B cell (primary cell): ENCODE measurements around the gene CMTM1. TPM values are rescaled to one million over a fixed set of nuclear protein-coding genes. Genes with fewer than 3 reads are reported as not detected.

ENCODE experiments used
- ATAC-seq: fragments of 200-7000 bp; cut with Tn5 transposase; one replicate; pipeline ENCODE4 v1.10.0; 2021; ENCODE audit warnings: low read depth, mild to moderate bottlenecking, moderate number of reproducible peaks, moderate library complexity
- CTCF ChIA-PET: fragments of 350-600 bp; sonication (Branson Sonifier 250); formaldehyde crosslinking; loops from one replicate; lab custom pipeline; 2021; ENCODE audit warnings: antibody characterized with exemption, inconsistent platforms; lab: Charles Lee
- POLR2A ChIA-PET: fragments of 350-600 bp; sonication (Branson Sonifier 250); formaldehyde crosslinking; loops from one replicate; lab custom pipeline; 2021; ENCODE audit warnings: antibody characterized with exemption; lab: Charles Lee
- DNase-seq: peaks from one replicate; pipeline ENCODE4 v3.0.0; 2013
- H2AFZ ChIP-seq: 2 replicates; pipeline ENCODE4 v1.6.1; 2012; ENCODE audit warnings: mild to moderate bottlenecking, low read depth, low read length; ENCODE audit not compliant: insufficient read depth, poor library complexity, severe bottlenecking
- H3K27ac ChIP-seq, 2 donors: 1 replicate in 1 of 2; 2 replicates in 1 of 2; pipeline ENCODE4 v1.5.1; 2012 to 2013; ENCODE audit warnings: low read length in 2 of 2, mild to moderate bottlenecking in 2 of 2, moderate library complexity in 1 of 2
- H3K27me3 ChIP-seq, 4 experiments: fragments of 200-600 bp in 1 of 4; sonication (generic) in 1 of 4; replicated peaks in 1 of 4; 1 replicate in 2 of 4; 2 replicates in 2 of 4; pipeline versions ENCODE4 v1.6.1 to v1.7.0; 2013 to 2016; ENCODE audit warnings: low read length in 3 of 4, mild to moderate bottlenecking in 2 of 4, mixed read lengths in 1 of 4, moderate library complexity in 1 of 4; ENCODE audit not compliant: insufficient read depth in 4 of 4, control insufficient read depth in 3 of 4; ENCODE audit errors: control extremely low read depth in 1 of 4
- H3K36me3 ChIP-seq, 2 experiments: replicated peaks in 1 of 2; 1 replicate in 1 of 2; 2 replicates in 1 of 2; pipeline versions ENCODE4 v1.6.1 to v1.7.1; 2013; ENCODE audit warnings: low read length in 1 of 2; ENCODE audit not compliant: insufficient read depth in 2 of 2, control insufficient read depth in 1 of 2; ENCODE audit errors: control extremely low read depth in 1 of 2, extremely low read depth in 1 of 2
- H3K4me1 ChIP-seq, 2 donors: fragments of 200-600 bp in 1 of 2; sonication (generic) in 1 of 2; 1 replicate in 1 of 2; 2 replicates in 1 of 2; pipeline versions ENCODE4 v1.5.1 to v1.6.1; 2013 to 2017; ENCODE audit warnings: low read length in 2 of 2; ENCODE audit not compliant: control insufficient read depth in 2 of 2, insufficient read depth in 2 of 2
- H3K4me2 ChIP-seq: replicated peaks from 2 replicates; pipeline ENCODE3; 2012; ENCODE audit warnings: mild to moderate bottlenecking, low read depth, low read length; ENCODE audit not compliant: poor library complexity, severe bottlenecking
- H3K4me3 ChIP-seq, 5 experiments: fragments of 200-600 bp in 1 of 5; sonication (generic) in 1 of 5; 1 replicate in 3 of 5; 2 replicates in 2 of 5; pipeline versions ENCODE4 v1.5.1 to v1.7.0; 2011 to 2016; ENCODE audit warnings: low read length in 4 of 5, mild to moderate bottlenecking in 4 of 5, low read depth in 2 of 5, control low read depth in 1 of 5, moderate library complexity in 1 of 5; ENCODE audit not compliant: insufficient read depth in 1 of 5; ENCODE audit errors: control extremely low read depth in 1 of 5, extremely low read depth in 1 of 5
- H3K79me2 ChIP-seq: fragments of 200-600 bp; sonication (generic); one replicate; pipeline ENCODE4 v1.6.0; 2016; ENCODE audit warnings: low read length; ENCODE audit not compliant: control insufficient read depth, insufficient read depth
- H3K9ac ChIP-seq: fragments of 200-600 bp; sonication (generic); 2 replicates; pipeline ENCODE4 v1.6.1; 2017; ENCODE audit warnings: mild to moderate bottlenecking, low read length, moderate library complexity
- H3K9me3 ChIP-seq, 3 donors: one replicate each; pipeline versions ENCODE4 v1.6.1 to v1.7.1; 2013; ENCODE audit warnings: low read length in 2 of 3; ENCODE audit not compliant: control insufficient read depth in 2 of 3, insufficient read depth in 1 of 3; ENCODE audit errors: control extremely low read depth in 1 of 3
- H4K20me1 ChIP-seq: 2 replicates; pipeline ENCODE4 v1.6.0; 2012; ENCODE audit warnings: mild to moderate bottlenecking, low read length; ENCODE audit not compliant: insufficient read depth, control insufficient read depth, poor library complexity, severe bottlenecking
- H3K27ac Mint-ChIP-seq: one replicate; pipeline ENCODE4 v1.8.0; 2021; ENCODE audit warnings: mixed read lengths
- H3K27me3 Mint-ChIP-seq: one replicate; pipeline ENCODE4 v1.8.0; 2021; ENCODE audit warnings: mixed read lengths
- H3K4me1 Mint-ChIP-seq: one replicate; pipeline ENCODE4 v1.8.0; 2021; ENCODE audit warnings: mixed read lengths
- H3K4me3 Mint-ChIP-seq: one replicate; pipeline ENCODE4 v1.8.0; 2021; ENCODE audit warnings: mixed read lengths
- H3K9me3 Mint-ChIP-seq: one replicate; pipeline ENCODE4 v1.8.0; 2022; ENCODE audit warnings: mixed read lengths; ENCODE audit not compliant: insufficient read depth
- EZH2 ChIP-seq: IDR thresholded peaks from 2 replicates; pipeline ENCODE4 v1.6.1; 2012; ENCODE audit warnings: borderline replicate concordance, low read depth, mild to moderate bottlenecking, moderate library complexity, low read length; ENCODE audit not compliant: insufficient read depth, poor library complexity, severe bottlenecking
- WGBS: methylation state at CpG from one replicate; pipeline ENCODE4 v1.1.5; 2013; ENCODE audit warnings: missing lambda C conversion rate; ENCODE audit not compliant: insufficient coverage; 5-methylcytosine and 5-hydroxymethylcytosine counted together
- intact Hi-C: fragments of 100-400 bp; cut with micrococcal nuclease; formaldehyde crosslinking; loops from one replicate; pipeline ENCODE4 v1.10.0; 2022
- polyA plus RNA-seq: library from polyadenylated mRNA; depleted of rRNA; stranded (reverse); fragments of >200 nt; gene quantifications from 2 replicates; pipeline ENCODE4 v1.2.3, GENCODE V29; 2012
- total RNA-seq, 2 donors: library from RNA; stranded (reverse); fragments of 120-200 nt in 1 of 2; gene quantifications; 1 replicate in 1 of 2; 2 replicates in 1 of 2; pipeline versions ENCODE4 v1.2.3 to v1.2.4, GENCODE V29; 2013 to 2022
- TF ChIP-seq, protein P1 (sequence below): fragments of 200-600 bp; IDR thresholded peaks from one replicate; pipeline ENCODE4 v1.8.0; 2022; ENCODE audit warnings: antibody characterized with exemption, mild to moderate bottlenecking

Gene CMTM1
- total and polyA plus RNA-seq, 2 donors (not counting 1 experiment from before 2014, with no cell fraction given) = 1.6 to 5.9 TPM

DNA sequence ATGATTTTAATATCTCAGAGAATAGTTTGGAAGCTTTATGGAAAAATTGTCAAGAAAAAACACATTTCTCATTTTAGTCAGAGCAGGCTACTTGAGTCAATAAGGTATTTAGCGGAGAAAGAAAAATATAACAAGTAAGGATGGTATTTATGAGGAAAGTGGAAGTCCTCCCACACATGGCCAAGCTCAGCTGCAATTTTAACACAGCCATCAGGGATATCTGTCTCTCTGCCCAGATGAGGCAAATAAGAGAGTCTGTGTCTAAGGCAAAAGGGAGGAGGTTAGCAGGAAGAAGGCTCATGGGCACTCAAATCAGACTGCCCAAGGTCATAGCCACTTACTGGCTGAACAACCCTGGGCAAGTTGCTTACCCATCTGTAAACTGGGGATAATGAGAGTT is 7.8 kb downstream of the CMTM1 start:
- Histone ChIP-seq H3K36me3 (no peaks in the 10 kb centered on the region), H3K4me3 (no peak overlapping the region), H3K79me2 (no peaks in the 10 kb centered on the region), H4K20me1 (peaks cover 10% of the 10 kb centered on the region), H3K4me1 (peaks cover 8 to 14% of the 10 kb centered on the region in 2 donors), H3K27me3 (peaks cover 0 to 23% (median 19%) of the 10 kb centered on the region in 4 experiments), H3K4me2 (no peak overlapping the region), H3K27ac (no peak overlapping the region), H2AFZ (no peak overlapping the region), H3K9me3 (peaks cover 0 to 2% (median 0%) of the 10 kb centered on the region in 3 donors), H3K9ac (no peak overlapping the region)
- ChIA-PET POLR2A (no interaction called here), CTCF (interaction anchor here (0.7 kb wide), 1 partner anchor 93 kb away, joined by 3 read pairs; no protein-coding TSS in a partner anchor)
- intact Hi-C loops = no loop called here
- Mint-ChIP-seq H3K27ac (no peak overlapping the region), H3K4me1 (peaks cover 10% of the 10 kb centered on the region), H3K4me3 (no peak overlapping the region), H3K27me3 (peaks cover 25% of the 10 kb centered on the region), H3K9me3 (no peaks in the 10 kb centered on the region)
- DNase-seq = no peak
- WGBS = no CpG with 5 or more reads among the region's 1 CpG
- no peak for ATAC-seq
- TF ChIP-seq, protein P1, sequence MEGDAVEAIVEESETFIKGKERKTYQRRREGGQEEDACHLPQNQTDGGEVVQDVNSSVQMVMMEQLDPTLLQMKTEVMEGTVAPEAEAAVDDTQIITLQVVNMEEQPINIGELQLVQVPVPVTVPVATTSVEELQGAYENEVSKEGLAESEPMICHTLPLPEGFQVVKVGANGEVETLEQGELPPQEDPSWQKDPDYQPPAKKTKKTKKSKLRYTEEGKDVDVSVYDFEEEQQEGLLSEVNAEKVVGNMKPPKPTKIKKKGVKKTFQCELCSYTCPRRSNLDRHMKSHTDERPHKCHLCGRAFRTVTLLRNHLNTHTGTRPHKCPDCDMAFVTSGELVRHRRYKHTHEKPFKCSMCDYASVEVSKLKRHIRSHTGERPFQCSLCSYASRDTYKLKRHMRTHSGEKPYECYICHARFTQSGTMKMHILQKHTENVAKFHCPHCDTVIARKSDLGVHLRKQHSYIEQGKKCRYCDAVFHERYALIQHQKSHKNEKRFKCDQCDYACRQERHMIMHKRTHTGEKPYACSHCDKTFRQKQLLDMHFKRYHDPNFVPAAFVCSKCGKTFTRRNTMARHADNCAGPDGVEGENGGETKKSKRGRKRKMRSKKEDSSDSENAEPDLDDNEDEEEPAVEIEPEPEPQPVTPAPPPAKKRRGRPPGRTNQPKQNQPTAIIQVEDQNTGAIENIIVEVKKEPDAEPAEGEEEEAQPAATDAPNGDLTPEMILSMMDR = no peak
- TF ChIP-seq EZH2 = no peak

DNA sequence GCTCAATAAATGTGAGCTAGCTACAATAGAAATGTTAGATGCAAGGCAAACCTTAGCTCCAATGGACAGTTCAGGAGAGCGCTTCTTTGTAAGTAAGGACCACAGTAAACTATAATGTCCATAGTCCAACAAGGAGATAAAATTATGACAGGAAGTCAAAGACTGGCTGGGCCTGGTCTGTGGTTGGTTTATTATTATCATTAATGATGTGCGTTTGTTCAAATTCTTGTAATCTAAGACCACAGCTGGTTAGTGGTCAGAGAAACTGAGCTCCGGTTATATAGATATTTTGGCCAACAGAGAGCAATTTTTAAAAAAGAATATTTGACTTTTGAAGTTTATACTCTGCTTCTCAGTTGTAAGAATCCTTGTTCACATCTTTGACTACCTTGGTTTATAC is 8.3 kb downstream of the CMTM1 start:
- intact Hi-C loops = no loop called here
- Mint-ChIP-seq H3K27me3 (peaks cover 27% of the 10 kb centered on the region), H3K4me3 (no peak overlapping the region), H3K4me1 (peaks cover 10% of the 10 kb centered on the region), H3K27ac (no peak overlapping the region), H3K9me3 (no peaks in the 10 kb centered on the region)
- no peak for DNase-seq
- H3K36me3 ChIP-seq = no peaks in the 10 kb centered on the region
- no peak for TF ChIP-seq EZH2
- TF ChIP-seq, protein P1 = no peak
- H2AFZ ChIP-seq = no peak overlapping the region
- no peak for ATAC-seq
- H3K4me3 ChIP-seq = no peak overlapping the region
- WGBS = 100% methylated on average over 1 of the region's 3 CpGs
- CTCF ChIA-PET = interaction anchor here (0.7 kb wide), 1 partner anchor 93 kb away, joined by 3 read pairs; no protein-coding TSS in a partner anchor
- no peak overlapping the region for H3K27ac ChIP-seq
- POLR2A ChIA-PET = interaction anchor here (0.5 kb wide), 1 partner anchor 70 kb away, joined by 9 read pairs; no protein-coding TSS in a partner anchor
- peaks cover 6% of the 10 kb centered on the region for H4K20me1 ChIP-seq
- H3K27me3 ChIP-seq = peaks cover 0 to 28% (median 23%) of the 10 kb centered on the region in 4 experiments
- peaks cover 0 to 2% (median 0%) of the 10 kb centered on the region in 3 donors for H3K9me3 ChIP-seq
- no peak overlapping the region for H3K9ac ChIP-seq
- H3K79me2 ChIP-seq = no peaks in the 10 kb centered on the region
- H3K4me1 ChIP-seq = peaks cover 13 to 18% of the 10 kb centered on the region in 2 donors
- no peak overlapping the region for H3K4me2 ChIP-seq
